Sigmoid colon (tissue), 7 donors: ENCODE data around the gene CAPZA2. TPM values are rescaled to one million over a fixed set of nuclear protein-coding genes. Genes with fewer than 3 reads are reported as not detected.
"Not testable (repeated sequence)": the region's sequence is repeated elsewhere in the genome, so short reads cannot be mapped to it uniquely, and the experiment has no call there.

Experiments
- DNase-seq: peaks from one replicate; pipeline ENCODE4 v3.0.0-alpha.2; 2019
- H3K27ac ChIP-seq, 4 donors: fragments of 200-600 bp; sonication (generic); one replicate each; pipeline ENCODE4 v1.5.1; 2016 to 2019; ENCODE audit warnings: mild to moderate bottlenecking in 1 of 4
- H3K27me3 ChIP-seq, 3 donors: fragments of 200-600 bp; sonication (generic); one replicate each; pipeline ENCODE4 v1.5.1; 2019; ENCODE audit warnings: mild to moderate bottlenecking in 1 of 3
- H3K36me3 ChIP-seq, 4 donors: fragments of 200-600 bp; sonication (generic); one replicate each; pipeline ENCODE4 v1.5.1; 2016 to 2019
- H3K4me1 ChIP-seq, 4 donors: fragments of 200-600 bp; sonication (generic); one replicate each; pipeline ENCODE4 v1.5.1; 2017 to 2019
- H3K4me3 ChIP-seq, 4 donors: fragments of 200-600 bp; sonication (generic); one replicate each; pipeline ENCODE4 v1.5.1; 2017 to 2019; ENCODE audit warnings: mild to moderate bottlenecking in 2 of 4, moderate library complexity in 1 of 4
- H3K9me3 ChIP-seq, 4 donors: fragments of 200-600 bp in 3 of 4; sonication (generic) in 3 of 4; one replicate each; pipeline versions ENCODE4 v1.5.1 to v1.6.1; 2013 to 2019
- EP300 ChIP-seq, 4 donors: sonication (generic); formaldehyde crosslinking; IDR thresholded peaks; one replicate each; pipeline ENCODE4 v1.6.1; 2017; ENCODE audit warnings: antibody characterized with exemption in 4 of 4
- POLR2A ChIP-seq, 2 donors: fragments of 450-650 bp; IDR thresholded peaks; one replicate each; pipeline ENCODE4 v1.6.1; 2016; ENCODE audit warnings: antibody characterized with exemption in 2 of 2, mild to moderate bottlenecking in 2 of 2, moderate library complexity in 2 of 2
- POLR2AphosphoS5 ChIP-seq, 4 donors: sonication (generic); formaldehyde crosslinking; IDR thresholded peaks; one replicate each; pipeline ENCODE4 v1.6.1; 2017; ENCODE audit warnings: antibody characterized with exemption in 4 of 4
- WGBS, 2 donors: extraction: QIAGEN DNeasy Blood & Tissue Kit; methylation state at CpG; one replicate each; pipeline ENCODE4 v1.1.7; 2013; 5-methylcytosine and 5-hydroxymethylcytosine counted together
- intact Hi-C: fragments of 100-400 bp; cut with DNase I; formaldehyde crosslinking; loops from one replicate; pipeline ENCODE4 v1.15.1; 2023
- polyA plus RNA-seq, 3 donors: library from polyadenylated mRNA; stranded (reverse); fragments of 200-250 nt; gene quantifications; one replicate each; pipeline ENCODE4 v1.2.3, GENCODE V29; 2013
- small RNA-seq, 3 donors: library from RNA; depleted of rRNA; stranded (forward); fragments of <200 nt; gene quantifications; one replicate each; pipeline ENCODE3, GENCODE V24; 2016
- total RNA-seq, 4 donors: library from RNA; depleted of rRNA; stranded (reverse); fragments of >200 nt; gene quantifications; one replicate each; pipeline ENCODE4 v1.1.0, GENCODE V29; 2016
- TF ChIP-seq, protein P1 (sequence below), 4 experiments: fragments of 450-650 bp in 3 of 4; fragments of 200-600 bp in 1 of 4; IDR thresholded peaks; one replicate each; pipeline ENCODE4 v1.5.1; 2016 to 2019; ENCODE audit warnings: antibody characterized with exemption in 4 of 4, mild to moderate bottlenecking in 3 of 4, moderate library complexity in 2 of 4
- donor health status: healthy with polysubstance abuse.
- donor health status: Bipolar disorder and iron deficiency.
- donor health status: healthy.

Gene CAPZA2
- total and polyA plus RNA-seq, 7 donors, result 75.3 to 242 (median 189) TPM

DNA sequence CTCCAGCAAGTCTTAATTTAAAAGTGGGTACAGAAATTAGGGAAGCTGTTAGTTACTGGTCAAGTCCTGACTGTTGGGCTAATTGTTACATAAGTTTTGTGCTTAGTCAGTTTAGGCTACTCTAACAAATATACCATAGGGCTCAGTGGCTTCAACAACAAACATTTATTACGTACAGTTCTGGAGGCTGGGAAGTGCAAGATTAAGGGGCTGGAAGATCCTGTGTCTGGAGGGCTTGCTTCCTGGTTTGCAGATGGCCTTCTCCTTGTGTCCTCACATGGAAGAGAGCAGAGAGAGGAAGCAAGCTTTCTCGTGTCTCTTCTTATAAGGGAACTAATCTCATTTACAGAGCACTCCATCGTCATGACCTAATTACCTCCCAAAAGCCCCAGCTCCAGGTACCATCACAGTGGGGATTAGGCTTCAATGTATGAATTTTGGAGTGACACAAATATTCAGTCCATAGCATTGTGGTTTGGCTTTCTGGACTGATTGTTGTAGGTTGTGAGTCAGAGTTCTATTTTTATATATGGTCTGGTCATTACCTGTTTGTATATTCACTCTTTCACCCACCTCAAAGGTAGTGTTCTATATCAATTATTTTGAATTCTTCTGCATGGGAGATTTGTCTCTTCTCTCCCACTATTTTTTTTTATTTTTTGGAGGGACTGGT lies 108.0 kb downstream of the CAPZA2 start:
- intact Hi-C loops, result no loop called here
- 80 to 81% methylated on average over 3 of the region's 3 CpGs for WGBS, 2 donors
- TF ChIP-seq POLR2AphosphoS5 (IDR thresholded peaks at IDR 0.05) (no peak), EP300 (IDR thresholded peaks at IDR 0.05) (no peak), POLR2A (IDR thresholded peaks at IDR 0.05) (no peak)
- TF ChIP-seq, protein P1, sequence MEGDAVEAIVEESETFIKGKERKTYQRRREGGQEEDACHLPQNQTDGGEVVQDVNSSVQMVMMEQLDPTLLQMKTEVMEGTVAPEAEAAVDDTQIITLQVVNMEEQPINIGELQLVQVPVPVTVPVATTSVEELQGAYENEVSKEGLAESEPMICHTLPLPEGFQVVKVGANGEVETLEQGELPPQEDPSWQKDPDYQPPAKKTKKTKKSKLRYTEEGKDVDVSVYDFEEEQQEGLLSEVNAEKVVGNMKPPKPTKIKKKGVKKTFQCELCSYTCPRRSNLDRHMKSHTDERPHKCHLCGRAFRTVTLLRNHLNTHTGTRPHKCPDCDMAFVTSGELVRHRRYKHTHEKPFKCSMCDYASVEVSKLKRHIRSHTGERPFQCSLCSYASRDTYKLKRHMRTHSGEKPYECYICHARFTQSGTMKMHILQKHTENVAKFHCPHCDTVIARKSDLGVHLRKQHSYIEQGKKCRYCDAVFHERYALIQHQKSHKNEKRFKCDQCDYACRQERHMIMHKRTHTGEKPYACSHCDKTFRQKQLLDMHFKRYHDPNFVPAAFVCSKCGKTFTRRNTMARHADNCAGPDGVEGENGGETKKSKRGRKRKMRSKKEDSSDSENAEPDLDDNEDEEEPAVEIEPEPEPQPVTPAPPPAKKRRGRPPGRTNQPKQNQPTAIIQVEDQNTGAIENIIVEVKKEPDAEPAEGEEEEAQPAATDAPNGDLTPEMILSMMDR (IDR thresholded peaks at IDR 0.05), result no peak
- H3K9me3 ChIP-seq, result no peaks in the 10 kb centered on the region
- no peak overlapping the region for H3K27ac ChIP-seq
- H3K4me1 ChIP-seq, result no peaks in the 10 kb centered on the region
- H3K4me3 ChIP-seq, result no peak overlapping the region
- H3K27me3 ChIP-seq, result no peaks in the 10 kb centered on the region
- no peak for DNase-seq
- no peaks in the 10 kb centered on the region for H3K36me3 ChIP-seq

DNA sequence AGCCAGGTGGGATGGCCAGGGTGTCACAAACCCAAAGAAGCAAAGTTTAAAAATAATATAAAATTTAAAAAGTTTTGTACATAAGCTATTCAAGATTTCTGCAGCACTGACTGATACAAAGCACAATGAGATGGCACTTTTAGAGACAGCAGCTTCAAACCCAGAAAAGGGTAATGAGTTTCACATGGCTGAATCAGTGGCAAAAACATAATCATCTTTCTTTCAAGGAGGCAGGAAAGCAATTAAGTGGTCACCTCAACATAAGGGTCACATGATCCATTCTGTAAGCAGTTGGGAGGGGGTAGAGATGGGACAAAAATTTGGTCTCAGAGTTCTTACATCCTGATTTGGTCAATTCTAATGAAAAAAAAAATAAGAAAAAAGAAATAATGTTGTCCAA lies 108.8 kb downstream of the CAPZA2 start:
- H3K4me1 ChIP-seq, DNase-seq, intact Hi-C loops, H3K27me3 ChIP-seq, H3K27ac ChIP-seq, H3K9me3 ChIP-seq, H3K36me3 ChIP-seq, H3K4me3 ChIP-seq: not testable (repeated sequence)

Small RNA genes within 50 kb of the gene (small RNA-seq; reads per million reads assigned to genes)
- gene RF00019 (0 reads per million in 3 donors), gene RF02179 (0 reads per million in 3 donors), gene RF02180 (0 reads per million in 3 donors), gene RF02188 (0 reads per million in 3 donors), gene RNA5SP239 (0 reads per million in 3 donors)

Other genes starting within 250 kb of the CAPZA2 start
- gene MET, start 190.4 kb upstream of the CAPZA2 start, total RNA-seq, result 10 to 100 TPM; 15.9 to 21.6 (median 18.6) TPM
- 10 to 100 TPM in 1 of 3 donors, 1 to 10 TPM in 2; 1.2 to 10.5 (median 1.8) TPM for gene MET, start 190.4 kb upstream of the CAPZA2 start, polyA plus RNA-seq
- gene ST7, start 90.9 kb downstream of the CAPZA2 start, total RNA-seq, result 10 to 100 TPM; 19.0 to 37.7 (median 26.4) TPM
- 1 to 10 TPM; 5.3 to 9.7 (median 6.6) TPM for gene ST7, start 90.9 kb downstream of the CAPZA2 start, polyA plus RNA-seq